Activated CD4-positive, alpha-beta T cell treated with anti-CD3 and anti-CD28 coated beads, Interleukin-10, Interleukin-2, amounts not matched to agents 100 ng/mL and 50 ng/mL, durations not matched to agents 16 hours and 8 hours (primary cell): ENCODE measurements around the gene WNK2.
A peak's percentile ranks its signal among the peaks of the same experiment; 100 is the strongest.
"Not testable (repeated sequence)": the region's sequence is repeated elsewhere in the genome, so short reads cannot be mapped to it uniquely, and the experiment has no call there.

Experiments
- DNase-seq: peaks from one replicate; pipeline ENCODE4 v3.0.0-alpha.2; 2020

The WNK2 gene

DNA sequence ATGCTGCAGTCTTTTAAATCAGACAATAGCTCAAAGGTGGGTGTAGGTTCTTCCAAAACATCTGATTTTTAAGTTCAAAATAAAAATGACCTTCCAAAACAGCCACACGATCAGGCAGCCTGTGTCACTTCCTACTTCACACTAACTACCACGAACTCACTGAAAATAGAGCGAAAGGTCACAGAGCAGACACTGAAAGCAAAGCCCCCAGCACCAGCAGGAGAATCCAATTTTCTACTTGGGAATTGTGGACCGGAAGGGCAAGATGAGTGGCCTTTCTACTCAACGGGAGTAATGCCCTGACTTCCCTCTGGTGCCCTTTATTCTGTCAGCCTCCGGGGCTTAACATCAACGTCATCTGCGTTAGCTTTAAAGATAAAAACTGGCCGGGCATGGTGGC is 159.7 kb downstream of the WNK2 start:
- no peak for DNase-seq

DNA sequence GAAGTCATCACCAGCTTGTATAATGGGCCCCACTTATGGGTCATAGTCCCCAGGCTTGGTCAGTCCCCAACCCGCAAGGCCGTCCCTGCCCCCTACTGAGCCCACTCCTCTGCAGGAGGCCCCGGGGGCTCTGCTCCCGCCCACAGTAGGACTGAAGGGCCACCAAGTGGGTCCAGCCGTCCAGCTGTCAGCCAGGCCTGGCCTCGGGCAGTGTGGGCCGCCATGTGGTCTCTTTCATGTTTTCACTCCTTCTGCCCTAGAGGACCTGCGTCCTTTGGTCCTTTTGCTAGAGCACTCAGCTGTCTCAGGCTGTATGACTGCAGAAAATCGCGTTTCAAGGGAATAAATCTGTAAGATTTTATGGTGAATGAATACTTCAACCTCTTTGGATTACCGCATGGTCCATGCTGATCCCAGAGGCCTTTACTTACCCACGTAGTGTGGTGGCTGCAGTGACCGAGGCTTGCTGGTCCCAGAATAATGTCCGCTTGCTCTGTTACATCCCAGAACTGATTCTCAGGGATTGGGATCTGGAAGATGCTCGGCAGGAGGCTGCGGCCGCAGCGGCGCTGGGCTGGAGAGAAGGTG is 161.8 kb downstream of the WNK2 start:
- DNase-seq, result no peak

DNA sequence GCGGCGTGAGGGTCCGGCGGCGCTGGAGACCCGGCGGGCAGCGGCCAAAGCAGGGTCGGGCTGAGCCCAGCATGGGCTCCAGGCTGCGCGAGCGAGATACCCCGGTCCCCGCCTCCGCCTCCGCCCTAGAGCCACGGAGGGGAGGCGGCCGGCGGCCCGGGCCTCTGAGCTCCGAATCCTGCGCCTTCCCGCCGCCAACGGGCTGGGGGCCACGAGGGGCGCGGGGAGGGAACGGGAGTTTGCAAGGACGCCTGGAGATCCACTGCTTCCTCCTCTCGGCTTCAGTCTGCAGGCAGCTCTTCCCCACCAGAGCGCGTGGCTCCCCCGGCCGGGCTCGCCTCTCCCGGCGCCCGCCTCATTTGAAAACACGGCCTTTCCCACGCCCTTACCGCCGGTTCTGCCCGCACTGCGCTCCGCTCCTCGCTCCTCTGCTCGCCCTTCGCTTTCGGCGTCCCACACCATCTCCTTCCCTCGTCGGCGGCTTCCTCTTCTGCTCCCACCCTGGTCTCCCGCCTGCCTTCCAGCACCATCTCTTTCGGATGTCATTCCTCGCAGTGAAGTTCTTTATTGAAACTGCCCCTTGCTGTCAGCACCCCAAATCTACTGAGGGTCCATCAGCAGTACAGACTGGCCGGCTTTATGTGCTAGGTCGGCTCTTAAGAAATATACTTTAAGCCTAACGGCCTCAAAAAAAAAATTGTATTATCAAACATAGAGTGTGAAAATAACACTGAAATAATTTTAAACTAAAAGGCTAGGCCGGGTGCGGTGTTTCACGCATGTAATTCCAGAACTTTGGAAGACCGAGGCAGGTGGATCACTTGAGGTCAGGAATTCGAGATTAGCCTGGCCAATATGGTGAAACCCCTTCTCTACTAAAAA is 162.5 kb downstream of the WNK2 start:
- DNase-seq, result no peak

DNA sequence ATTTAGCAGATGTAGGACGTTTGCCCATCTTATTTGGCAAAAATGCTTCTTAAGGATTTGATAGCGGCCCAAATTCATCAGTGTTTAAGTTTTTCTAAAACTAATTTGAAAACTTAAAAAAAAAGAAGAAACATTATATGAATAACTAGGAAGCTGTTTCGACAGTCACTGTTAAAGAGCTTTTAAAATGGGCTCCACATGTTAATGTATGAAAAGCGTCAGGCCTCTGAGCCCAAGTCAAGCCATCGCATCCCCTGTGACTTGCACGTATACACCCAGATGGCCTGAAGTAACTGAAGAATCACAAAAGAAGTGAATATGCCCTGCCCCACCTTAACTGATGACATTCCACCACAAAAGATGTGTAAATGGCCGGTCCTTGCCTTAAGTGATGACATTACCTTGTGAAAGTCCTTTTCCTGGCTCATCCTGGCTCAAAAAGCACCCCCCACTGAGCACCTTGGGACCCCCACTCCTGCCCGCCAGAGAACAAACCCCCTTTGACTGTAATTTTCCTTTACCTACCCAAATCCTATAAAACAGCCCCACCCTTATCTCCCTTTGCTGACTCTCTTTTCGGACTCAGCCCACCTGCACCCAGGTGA is 163.5 kb downstream of the WNK2 start:
- DNase-seq, result not testable (repeated sequence)

DNA sequence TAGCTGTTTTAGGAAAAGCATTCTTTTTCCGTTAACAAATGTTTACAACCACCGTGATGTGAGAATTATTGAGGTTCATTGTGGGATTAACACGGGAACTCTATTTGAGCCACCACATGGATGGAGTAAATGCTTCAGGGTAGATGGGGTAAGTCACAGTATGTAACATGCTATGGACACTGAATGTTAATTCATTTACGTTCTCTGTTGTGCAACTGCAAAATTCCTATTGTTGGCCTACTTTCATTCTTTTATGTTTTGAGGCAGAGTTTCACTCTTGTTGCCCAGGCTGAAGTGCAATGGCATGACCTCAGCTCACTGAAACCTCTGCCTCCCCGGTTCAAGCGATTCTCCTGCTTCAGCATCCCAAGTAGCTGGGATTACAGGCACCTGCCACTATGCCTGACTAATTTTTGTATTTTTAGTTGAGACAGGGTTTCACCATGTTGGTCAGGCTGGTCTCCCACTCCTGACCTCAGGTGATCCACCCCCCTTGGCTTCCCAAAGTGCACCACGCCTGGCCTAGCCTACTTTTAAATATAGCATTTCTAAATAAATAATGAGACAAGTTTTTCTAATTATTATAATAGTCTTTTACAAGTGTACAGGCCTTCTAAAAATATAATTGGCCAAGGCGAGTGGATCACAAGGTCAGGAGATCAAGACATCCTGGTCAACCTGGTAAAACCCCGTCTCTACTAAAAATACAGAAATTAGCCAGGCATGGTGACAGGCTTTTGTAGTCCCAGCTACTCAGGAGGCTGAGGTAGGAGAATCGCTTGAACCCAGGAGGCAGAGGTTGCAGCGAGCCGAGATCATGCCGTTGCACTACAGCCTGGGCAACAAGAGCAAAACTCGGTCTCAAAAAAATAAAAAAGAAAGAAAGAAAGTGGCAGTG is 169.7 kb downstream of the WNK2 start:
- not testable (repeated sequence) for DNase-seq

DNA sequence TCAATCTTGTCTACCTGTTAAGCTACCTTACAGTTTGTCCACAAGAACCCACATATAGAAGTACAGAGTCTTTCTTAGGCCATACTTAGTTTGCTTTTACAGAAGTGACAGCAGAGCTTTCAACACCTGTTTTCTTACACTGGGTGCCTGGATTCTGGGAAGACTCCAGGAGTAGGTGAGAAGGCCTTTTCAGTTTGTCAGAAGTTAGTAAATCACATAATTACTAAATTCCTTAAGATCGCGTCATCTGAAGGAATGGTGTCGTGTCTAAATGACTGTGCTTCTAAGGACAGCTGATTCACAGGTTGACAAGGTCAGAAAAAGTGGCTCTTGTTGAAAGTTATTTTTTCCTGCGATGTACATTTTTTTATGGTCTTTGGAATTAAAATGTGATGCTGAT is 170.5 kb downstream of the WNK2 start:
- DNase-seq, result no peak

DNA sequence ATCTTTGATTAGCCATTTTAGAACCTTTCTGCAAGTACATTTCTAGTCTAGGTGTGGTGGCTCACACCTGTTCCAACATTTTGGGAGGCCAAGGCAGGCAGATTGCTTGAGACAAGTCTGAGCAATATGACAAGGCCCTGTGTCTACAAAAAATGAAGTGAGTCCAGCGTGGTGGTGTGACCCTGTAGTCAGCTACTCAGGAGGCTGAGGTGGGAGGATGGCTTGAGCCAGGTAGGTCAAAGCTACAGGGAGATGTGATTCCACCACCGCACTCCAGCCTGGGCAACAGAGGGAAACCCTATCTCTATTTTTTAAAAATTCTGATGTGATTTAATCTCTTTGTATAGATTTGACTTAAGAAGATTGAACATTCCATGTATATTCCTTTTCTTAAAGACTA is 171.9 kb downstream of the WNK2 start:
- DNase-seq, result no peak

DNA sequence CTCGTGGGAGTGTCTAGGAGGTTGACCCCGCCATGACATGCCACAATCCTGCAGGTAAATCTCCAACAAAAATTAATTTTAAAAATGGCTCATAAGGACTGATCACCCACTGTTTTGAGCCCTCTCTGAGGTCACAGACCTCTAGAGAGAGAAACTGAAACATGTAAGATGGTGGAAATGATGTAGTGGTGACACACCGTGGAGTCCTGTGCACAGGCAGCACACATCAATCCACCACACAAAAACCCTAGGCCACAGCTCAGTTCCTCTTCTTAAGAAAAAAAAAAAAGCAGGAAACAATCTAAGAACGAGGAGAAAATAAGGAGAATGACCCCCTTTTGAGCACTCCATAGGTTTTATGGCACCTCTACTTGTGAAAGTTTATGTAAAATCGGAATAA is 173.7 kb downstream of the WNK2 start:
- DNase-seq, result peak; percentile 5

DNA sequence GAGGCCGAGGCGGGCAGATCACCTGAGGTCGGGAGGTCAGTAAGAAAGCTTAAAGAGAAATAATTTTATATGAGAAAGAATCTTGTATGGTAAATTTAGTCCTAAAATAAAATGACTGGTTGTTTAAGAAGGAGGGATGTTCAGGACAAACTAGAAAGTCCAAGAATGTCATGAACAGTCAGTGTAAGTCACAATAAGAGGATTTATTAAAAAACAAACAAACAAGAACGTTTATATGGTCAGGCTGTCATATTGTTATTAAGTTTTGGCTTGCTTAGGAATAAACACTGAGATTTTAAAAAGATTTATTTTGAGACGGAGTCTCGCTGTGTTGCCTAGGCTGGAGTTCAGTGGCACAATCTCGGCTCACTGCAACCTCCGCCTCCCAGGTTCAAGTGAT is 176.0 kb downstream of the WNK2 start:
- not testable (repeated sequence) for DNase-seq

DNA sequence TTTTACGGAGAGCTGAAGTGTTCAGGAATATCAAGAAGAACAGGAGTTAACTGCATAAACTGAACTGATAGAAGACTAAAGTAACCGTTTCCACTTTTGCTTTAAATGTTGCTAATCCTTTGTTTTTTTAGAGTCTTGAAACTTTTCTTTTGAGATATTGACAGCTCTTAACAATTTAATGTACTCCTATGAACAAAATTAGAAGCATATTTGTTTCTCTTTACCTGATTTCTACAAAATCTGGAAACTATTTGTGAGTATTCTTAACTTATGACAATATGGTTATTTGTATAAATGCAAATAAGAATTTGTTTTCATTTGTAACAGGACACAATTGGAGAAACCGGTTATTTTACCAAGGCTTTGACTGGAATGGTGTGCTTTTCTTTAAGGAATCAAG is 178.1 kb downstream of the WNK2 start:
- DNase-seq, result no peak

DNA sequence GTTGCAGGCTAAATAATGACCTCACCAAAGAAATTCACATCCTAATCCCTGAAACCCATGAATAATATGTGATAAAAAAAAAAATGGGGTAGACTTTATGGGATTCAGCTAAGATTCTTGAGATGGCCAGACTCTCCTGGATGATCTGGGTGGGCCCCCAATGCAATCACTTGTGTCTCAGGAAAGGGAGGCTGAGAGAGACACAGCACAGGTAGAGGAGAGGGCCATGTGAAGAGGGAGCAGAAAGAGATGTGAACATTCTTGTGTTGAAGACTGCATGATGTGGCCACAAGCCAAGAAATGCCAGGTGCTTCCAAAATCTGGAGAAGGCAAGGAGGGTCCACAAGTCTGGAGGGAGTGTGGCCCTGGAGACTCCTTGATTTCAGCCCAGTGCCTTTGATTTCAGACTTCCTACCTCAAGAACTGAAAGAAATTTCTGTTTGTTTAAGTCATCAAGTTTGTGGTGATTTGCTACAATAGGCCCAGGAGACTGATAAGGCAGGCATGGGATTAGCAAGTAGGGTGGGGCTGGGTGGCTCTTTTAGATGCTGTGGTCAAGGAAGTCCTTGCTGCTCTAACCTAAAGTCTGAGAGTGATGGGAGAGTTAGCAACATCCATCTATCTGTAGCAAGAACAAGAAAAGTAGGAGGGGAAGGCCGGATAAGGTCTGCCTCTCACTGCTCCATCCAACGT is 180.9 kb downstream of the WNK2 start:
- no peak for DNase-seq

DNA sequence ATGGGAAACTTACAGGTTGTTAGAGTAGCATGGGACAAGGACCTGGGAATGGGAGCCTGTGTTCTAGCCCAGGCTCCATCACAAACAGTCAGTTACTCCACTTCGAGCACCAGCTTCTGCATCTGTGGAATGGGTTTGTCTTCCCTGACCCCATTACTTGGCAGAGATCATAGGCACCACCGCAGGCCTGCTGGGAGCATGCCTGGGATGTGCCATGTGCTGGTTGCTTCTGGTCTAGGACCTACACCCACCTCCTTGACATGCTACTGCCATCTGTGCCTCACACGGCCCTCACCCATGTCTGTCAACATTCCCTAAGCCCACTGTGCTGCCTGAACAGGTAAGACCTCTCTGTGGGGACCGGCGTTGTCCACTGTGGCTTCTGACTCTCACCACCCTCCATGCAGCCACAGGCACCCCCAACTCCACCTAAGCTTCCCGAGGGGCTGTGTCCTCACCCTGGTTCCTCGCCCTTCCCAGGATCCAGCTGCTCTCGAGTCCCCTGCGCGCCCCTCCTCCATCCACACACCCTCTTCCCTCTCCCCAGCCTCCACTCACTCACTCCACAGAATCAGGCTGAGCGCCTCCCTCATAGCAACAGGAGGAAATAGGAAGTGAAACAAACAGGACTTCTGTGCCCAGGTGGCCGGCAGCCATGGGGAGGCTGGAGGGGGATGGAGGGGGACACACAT is 181.6 kb downstream of the WNK2 start:
- no peak for DNase-seq

DNA sequence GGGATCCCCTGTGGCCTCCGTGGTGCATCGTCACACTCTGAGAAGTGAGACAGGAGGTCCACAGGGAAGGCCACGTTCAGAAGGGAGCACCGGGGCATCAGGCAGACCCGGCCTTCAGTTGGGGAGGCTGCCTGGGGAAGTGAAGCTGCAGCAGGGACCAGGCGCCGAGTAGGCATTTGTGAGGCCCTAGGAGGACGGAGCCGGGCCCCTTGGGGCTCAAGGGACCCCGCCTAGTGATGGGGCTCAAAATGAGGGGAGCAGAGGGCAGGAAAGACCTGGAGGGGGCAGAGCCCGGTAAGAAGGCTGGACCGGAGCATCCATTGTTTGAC is 182.1 kb downstream of the WNK2 start:
- DNase-seq, result no peak

DNA sequence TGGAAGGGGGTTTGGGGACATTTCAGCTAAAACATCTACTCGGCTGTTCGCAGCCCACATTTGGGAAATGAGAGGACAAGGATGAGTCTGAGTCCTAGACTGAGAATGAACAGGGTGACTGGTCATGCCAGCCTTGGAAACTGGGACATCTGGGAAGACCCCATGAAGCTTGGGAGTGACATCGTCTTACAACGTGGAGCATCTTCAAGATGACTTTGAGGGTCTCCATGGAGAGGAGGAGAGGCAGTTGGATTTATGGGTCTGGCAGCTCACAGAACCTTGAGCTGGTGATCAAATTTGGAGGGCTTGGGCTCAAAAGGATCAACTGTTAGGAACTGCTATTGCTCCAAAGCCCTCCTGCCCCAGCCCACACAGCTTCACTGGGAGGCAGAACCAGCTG is 182.5 kb downstream of the WNK2 start:
- not testable (repeated sequence) for DNase-seq

DNA sequence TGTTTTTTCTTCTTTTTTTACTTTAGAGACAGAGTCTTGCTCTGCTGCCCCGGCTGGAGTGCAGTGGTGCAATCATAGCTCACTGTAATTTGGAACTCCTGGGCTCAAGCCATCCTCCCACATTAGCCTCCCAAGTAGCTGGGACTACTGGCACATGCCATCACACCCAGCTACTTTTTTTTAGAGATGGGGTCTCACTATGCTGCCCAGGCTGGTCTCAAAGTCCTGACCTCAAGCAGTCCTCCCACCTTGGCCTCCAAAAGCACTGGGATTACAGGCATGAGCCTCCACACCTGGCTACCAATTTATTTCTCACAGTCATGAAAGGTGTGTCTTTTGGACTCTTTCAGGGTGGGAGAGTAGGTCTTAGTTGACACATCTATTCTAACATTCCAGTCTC is 184.5 kb downstream of the WNK2 start:
- no peak for DNase-seq

DNA sequence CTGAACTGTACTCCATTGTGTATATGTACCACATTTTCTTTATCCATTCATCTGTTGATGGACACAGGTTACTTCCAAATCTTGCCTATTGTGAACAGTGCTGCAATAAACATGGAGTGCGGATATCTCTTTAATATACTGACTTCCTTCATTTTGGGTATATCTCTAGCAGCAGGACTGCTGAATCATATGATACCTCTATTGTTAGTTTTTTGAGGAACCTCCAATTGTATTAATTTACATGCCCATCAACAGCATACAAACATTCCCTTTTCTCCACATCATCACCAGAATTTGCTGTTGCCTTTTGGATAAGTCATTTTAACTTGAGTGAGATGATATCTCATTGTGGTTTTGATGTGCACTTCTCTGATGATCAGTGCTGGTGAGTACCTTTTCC is 185.7 kb downstream of the WNK2 start:
- DNase-seq, result no peak
